ENCODE data around the gene MCUR1.
"Not testable (repeated sequence)": the region's sequence is repeated elsewhere in the genome, so short reads cannot be mapped to it uniquely, and the experiment has no call there.

Gene MCUR1

GRCh38 chr6:13775466-13775865 lies 38.9 kb downstream of the MCUR1 start:
- DNase-seq, result not testable (repeated sequence)

GRCh38 chr6:13772358-13773030 lies 41.9 kb downstream of the MCUR1 start:
- DNase-seq, result not testable (repeated sequence)

- no peak for DNase-seq
These were observed 44.7 kb downstream of the MCUR1 start for GRCh38 chr6:13769655-13770053.

- DNase-seq, result no peak
These were observed 45.2 kb downstream of the MCUR1 start for GRCh38 chr6:13769034-13769654.

GRCh38 chr6:13767121-13767808 lies 47.1 kb downstream of the MCUR1 start:
- peak; percentile 29 for DNase-seq

GRCh38 chr6:13766201-13766634 lies 48.1 kb downstream of the MCUR1 start:
- no peak for DNase-seq

GRCh38 chr6:13765570-13765969 lies 48.8 kb downstream of the MCUR1 start:
- no peak for DNase-seq

- DNase-seq, result no peak
These were observed 49.4 kb downstream of the MCUR1 start for GRCh38 chr6:13764996-13765395.

GRCh38 chr6:13763740-13764381 lies 50.5 kb downstream of the MCUR1 start:
- DNase-seq, result peak; percentile 74

GRCh38 chr6:13762611-13763441 lies 51.5 kb downstream of the MCUR1 start:
- peak; percentile 88 for DNase-seq

- no peak for DNase-seq
These were observed 52.9 kb downstream of the MCUR1 start for GRCh38 chr6:13761361-13762036.

GRCh38 chr6:13760307-13761304 lies 53.8 kb downstream of the MCUR1 start:
- DNase-seq, result no peak

GRCh38 chr6:13759025-13759424 lies 55.3 kb downstream of the MCUR1 start:
- no peak for DNase-seq

GRCh38 chr6:13754644-13755043 lies 59.7 kb downstream of the MCUR1 start:
- DNase-seq, result no peak

GRCh38 chr6:13743736-13744127 lies 70.6 kb downstream of the MCUR1 start:
- DNase-seq, result no peak

GRCh38 chr6:13742961-13743735 lies 71.2 kb downstream of the MCUR1 start:
- DNase-seq, result no peak

- no peak for DNase-seq
These were observed 73.0 kb downstream of the MCUR1 start for GRCh38 chr6:13741365-13741764.
